Skeletal muscle tissue (tissue), 4 donors: ENCODE data around the gene MTUS2. TPM values are rescaled to one million over a fixed set of nuclear protein-coding genes. Genes with fewer than 3 reads are reported as not detected.

Experiments
- H3K27ac ChIP-seq: one replicate; pipeline ENCODE4 v1.7.0; 2013; ENCODE audit warnings: mild to moderate bottlenecking, low read depth, low read length, inconsistent platforms
- H3K27me3 ChIP-seq, 3 donors: one replicate each; pipeline ENCODE4 v1.7.0; 2013; ENCODE audit warnings: low read length in 3 of 3; ENCODE audit not compliant: control insufficient read depth in 3 of 3, insufficient read depth in 3 of 3
- H3K36me3 ChIP-seq, 3 donors: one replicate each; pipeline ENCODE4 v1.7.0; 2013; ENCODE audit warnings: low read length in 3 of 3; ENCODE audit not compliant: control insufficient read depth in 3 of 3, insufficient read depth in 3 of 3
- H3K4me1 ChIP-seq, 3 donors: one replicate each; pipeline ENCODE4 v1.7.0; 2013; ENCODE audit warnings: low read length in 3 of 3, mild to moderate bottlenecking in 3 of 3; ENCODE audit not compliant: control insufficient read depth in 3 of 3, insufficient read depth in 3 of 3
- H3K4me3 ChIP-seq, 3 donors: one replicate each; pipeline ENCODE4 v1.7.0; 2013; ENCODE audit warnings: low read length in 3 of 3
- H3K9ac ChIP-seq, 3 donors: one replicate each; pipeline ENCODE4 v1.7.0; 2013; ENCODE audit warnings: low read length in 3 of 3, mild to moderate bottlenecking in 3 of 3, moderate library complexity in 2 of 3, low read depth in 1 of 3
- H3K9me3 ChIP-seq, 3 donors: one replicate each; pipeline ENCODE4 v1.7.0; 2013; ENCODE audit warnings: low read length in 3 of 3; ENCODE audit not compliant: control insufficient read depth in 3 of 3
- total RNA-seq: library from RNA; depleted of rRNA; stranded (reverse); fragments of >200 nt; gene quantifications from one replicate; pipeline ENCODE4 v1.2.3, GENCODE V29; 2014
- donor health status: Osteomylitis.

MTUS2 gene
- total RNA-seq, 1 donor from 2014 or later = 4.2 TPM

DNA sequence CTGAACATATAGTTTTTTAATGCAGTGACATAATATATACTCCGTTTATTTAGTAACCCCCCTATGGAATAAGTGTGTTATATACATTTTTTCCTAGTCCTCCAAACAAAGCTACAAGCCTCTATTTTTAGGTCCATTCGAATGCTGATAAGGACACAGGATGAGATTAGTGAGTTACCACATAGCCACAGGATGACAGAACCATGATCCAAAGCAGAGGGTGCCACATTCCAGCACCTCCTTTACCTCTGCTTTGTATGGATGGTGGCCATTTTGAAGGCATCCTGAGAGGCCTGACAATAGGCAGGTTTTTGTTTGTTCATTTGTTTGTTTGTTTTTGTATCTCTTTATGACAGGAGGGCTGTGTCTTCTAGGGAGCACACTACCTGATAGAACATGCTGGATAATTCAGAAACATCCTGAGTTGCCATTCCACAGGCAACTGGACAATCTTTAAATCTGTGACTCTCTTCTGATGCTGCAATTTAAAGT lies 186.3 kb downstream of the MTUS2 start:
- Histone ChIP-seq H3K9ac (no peak overlapping the region), H3K4me3 (no peak overlapping the region), H3K9me3 (no peaks in the 10 kb centered on the region), H3K4me1 (no peaks in the 10 kb centered on the region), H3K27me3 (no peaks in the 10 kb centered on the region), H3K27ac (no peak overlapping the region), H3K36me3 (no peaks in the 10 kb centered on the region)

DNA sequence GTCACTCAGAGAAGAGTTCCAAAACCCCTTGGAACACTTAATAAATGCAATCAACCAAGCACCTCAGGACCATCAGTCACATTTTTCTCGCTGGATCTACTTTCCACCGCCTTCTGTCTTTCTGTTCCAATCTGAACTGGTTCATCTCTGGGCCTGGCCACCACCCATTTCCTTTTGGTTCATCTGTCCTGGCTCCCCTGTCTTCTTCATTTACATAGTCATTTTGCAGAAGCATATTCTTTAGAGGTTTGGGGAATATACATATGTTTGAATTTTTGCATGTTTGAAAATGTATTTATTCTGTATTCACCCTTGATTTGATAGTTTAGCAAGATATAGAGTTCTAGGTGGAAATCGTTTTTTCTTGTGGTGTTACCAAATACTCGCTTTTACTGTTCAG lies 188.2 kb downstream of the MTUS2 start:
- no peak overlapping the region for H3K9ac ChIP-seq
- no peaks in the 10 kb centered on the region for H3K4me1 ChIP-seq
- H3K27me3 ChIP-seq = no peaks in the 10 kb centered on the region
- no peak overlapping the region for H3K27ac ChIP-seq
- H3K36me3 ChIP-seq = no peaks in the 10 kb centered on the region
- no peak overlapping the region for H3K4me3 ChIP-seq
- no peaks in the 10 kb centered on the region for H3K9me3 ChIP-seq

DNA sequence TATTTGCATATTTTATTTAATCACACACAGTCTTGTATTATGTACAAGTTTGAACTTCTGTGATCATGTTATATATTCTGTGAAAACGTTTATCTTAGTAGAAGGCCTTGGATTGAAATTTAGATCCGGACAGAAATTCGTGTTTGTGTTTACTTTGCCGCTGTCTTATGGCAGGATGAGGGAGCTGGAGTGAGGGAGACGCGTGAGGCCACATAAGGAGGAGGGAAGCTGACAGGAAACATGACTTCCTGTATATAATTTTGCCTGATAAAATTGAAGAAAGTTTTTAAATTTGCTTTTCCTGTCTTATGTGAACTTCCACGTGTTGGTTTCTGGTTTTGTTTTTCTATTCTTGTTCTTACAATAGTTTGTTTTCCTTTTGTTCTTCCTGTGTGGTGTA lies 200.2 kb downstream of the MTUS2 start:
- Histone ChIP-seq H3K4me1 (no peaks in the 10 kb centered on the region), H3K36me3 (no peaks in the 10 kb centered on the region), H3K27me3 (no peaks in the 10 kb centered on the region), H3K4me3 (no peak overlapping the region), H3K9me3 (peaks cover 0 to 2% (median 0%) of the 10 kb centered on the region in 3 donors), H3K27ac (no peak overlapping the region), H3K9ac (no peak overlapping the region)

DNA sequence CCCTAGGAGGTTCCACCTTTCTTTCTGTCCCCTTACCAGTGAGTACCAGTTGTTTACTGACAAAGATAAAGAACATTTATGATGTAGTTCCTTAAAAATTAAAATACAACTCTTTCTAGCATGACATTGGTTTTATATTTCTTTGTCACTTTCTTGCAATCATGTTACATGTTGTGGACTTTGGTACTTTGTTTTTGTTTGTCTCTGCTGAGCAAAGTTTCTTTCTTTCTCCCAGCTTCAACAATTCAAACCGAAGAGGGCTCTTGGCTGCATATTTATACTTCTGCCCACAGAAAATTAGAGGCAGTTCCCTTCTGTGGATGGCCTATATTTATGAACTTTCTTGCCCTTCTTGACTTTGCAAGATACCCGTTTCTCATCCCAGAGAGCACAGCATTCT lies 201.2 kb downstream of the MTUS2 start:
- Histone ChIP-seq H3K4me3 (no peak overlapping the region), H3K4me1 (no peaks in the 10 kb centered on the region), H3K9ac (no peak overlapping the region), H3K27me3 (no peaks in the 10 kb centered on the region), H3K9me3 (peaks cover 0 to 2% (median 0%) of the 10 kb centered on the region in 3 donors), H3K36me3 (no peaks in the 10 kb centered on the region), H3K27ac (no peak overlapping the region)

DNA sequence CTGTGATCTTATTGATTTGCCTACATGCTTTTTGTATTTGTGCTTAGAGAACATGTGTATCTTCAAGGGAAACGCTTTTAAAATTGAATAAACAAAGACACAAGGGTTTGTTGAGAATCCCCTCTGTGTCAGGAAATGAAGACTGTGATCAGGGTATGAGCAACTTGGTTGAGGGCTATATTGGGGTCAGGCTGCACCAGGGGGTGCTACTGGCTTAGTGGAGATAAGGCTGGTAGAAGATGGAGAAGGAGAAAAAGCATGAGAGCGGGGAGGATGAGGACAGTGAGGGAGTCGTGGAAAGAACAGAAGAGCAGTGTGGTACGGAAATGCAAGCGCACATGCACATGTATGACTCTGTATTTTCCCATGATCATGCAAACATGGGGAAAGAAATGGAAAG lies 201.6 kb downstream of the MTUS2 start:
- Histone ChIP-seq H3K4me1 (no peaks in the 10 kb centered on the region), H3K27me3 (no peaks in the 10 kb centered on the region), H3K27ac (no peak overlapping the region), H3K36me3 (no peaks in the 10 kb centered on the region), H3K9me3 (peaks cover 0 to 2% (median 0%) of the 10 kb centered on the region in 3 donors), H3K4me3 (no peak overlapping the region), H3K9ac (no peak overlapping the region)

DNA sequence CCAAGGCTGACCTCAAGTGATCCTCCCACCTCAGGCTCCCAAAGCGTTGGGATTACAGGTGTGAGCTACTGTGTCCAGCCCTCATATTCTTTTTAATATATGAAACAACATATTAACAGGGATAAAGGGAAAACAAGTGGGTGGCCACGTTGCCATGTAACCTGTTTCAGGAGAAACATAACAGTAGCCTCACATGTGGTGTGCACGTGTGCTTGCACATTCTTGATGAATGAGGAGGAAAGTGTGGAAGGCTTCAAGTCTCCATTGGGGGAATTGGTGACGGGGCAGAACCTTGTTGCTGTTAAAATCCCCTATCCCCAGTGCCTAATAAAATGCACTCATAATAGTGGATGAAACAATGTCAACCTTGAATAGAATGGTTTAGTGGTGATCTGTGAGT lies 202.3 kb downstream of the MTUS2 start:
- no peaks in the 10 kb centered on the region for H3K27me3 ChIP-seq
- no peaks in the 10 kb centered on the region for H3K4me1 ChIP-seq
- H3K9me3 ChIP-seq = peaks cover 0 to 2% (median 0%) of the 10 kb centered on the region in 3 donors
- H3K4me3 ChIP-seq = no peak overlapping the region
- H3K27ac ChIP-seq = no peak overlapping the region
- no peaks in the 10 kb centered on the region for H3K36me3 ChIP-seq
- H3K9ac ChIP-seq = no peak overlapping the region

DNA sequence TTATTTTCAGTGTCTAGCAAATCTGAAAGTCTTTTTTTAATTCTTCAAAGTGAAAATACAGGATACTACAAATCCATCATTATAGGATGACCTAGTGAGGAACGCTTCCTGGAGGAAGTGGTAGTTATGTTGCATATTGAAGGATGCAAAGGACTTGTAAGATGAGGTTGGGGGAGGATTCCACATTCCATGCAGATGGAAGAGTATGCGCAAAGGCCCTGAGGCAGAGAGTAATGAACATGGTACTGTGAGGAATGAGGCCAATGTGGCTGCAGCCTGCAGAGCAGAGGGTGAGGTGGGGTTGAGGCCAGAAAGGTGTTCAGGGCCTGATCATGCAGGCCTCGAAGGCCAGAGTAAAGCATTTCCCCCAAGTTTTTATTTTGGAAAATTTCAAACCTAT lies 202.8 kb downstream of the MTUS2 start:
- Histone ChIP-seq H3K4me3 (no peak overlapping the region), H3K9ac (no peak overlapping the region), H3K27me3 (no peaks in the 10 kb centered on the region), H3K4me1 (no peaks in the 10 kb centered on the region), H3K36me3 (no peaks in the 10 kb centered on the region), H3K27ac (no peak overlapping the region), H3K9me3 (peaks cover 0 to 2% (median 0%) of the 10 kb centered on the region in 3 donors)

DNA sequence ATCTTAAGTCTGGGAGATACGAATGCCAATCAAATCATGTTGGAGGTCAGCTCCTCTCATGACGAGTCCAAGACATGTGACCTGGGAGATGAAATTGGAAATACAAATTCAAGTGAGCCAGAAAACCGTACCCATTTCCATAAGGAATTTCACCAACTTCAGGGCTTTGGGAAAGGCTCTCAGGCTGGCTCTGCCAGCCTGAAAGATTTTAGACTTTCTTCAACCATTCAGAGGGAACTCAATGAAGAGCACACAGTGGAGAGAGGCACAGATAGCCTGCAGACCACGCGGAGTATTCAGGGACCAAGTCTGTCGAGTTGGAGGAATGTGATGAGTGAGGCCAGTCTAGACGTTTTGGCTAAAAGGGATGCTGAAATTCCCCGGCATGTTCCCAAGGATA lies 204.6 kb downstream of the MTUS2 start:
- Histone ChIP-seq H3K27me3 (no peaks in the 10 kb centered on the region), H3K9ac (no peak overlapping the region), H3K9me3 (peaks cover 0 to 2% (median 0%) of the 10 kb centered on the region in 3 donors), H3K36me3 (no peaks in the 10 kb centered on the region), H3K27ac (no peak overlapping the region), H3K4me3 (no peak overlapping the region), H3K4me1 (no peaks in the 10 kb centered on the region)

DNA sequence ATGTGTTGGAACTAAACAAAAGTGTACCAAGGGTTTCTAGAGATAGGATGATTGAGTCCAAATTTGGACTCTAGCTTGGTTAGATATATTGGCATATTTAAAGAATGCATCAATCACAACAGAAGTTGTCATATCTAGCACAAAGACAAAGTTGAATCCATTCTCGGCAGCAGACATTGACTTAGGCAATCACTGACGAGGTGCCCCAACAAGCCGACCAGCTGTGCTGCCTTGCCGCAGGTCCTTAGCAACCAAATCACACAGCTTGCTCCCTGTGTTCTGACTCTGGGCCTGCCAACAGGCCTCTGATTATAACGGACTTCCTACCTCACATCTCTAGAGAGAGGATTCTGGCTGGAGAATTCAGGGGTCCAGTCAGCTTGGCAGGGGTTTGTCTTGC lies 208.7 kb downstream of the MTUS2 start:
- H3K27ac ChIP-seq = no peak overlapping the region
- no peaks in the 10 kb centered on the region for H3K4me1 ChIP-seq
- no peak overlapping the region for H3K4me3 ChIP-seq
- H3K27me3 ChIP-seq = no peaks in the 10 kb centered on the region
- no peaks in the 10 kb centered on the region for H3K9me3 ChIP-seq
- no peaks in the 10 kb centered on the region for H3K36me3 ChIP-seq
- no peak overlapping the region for H3K9ac ChIP-seq

DNA sequence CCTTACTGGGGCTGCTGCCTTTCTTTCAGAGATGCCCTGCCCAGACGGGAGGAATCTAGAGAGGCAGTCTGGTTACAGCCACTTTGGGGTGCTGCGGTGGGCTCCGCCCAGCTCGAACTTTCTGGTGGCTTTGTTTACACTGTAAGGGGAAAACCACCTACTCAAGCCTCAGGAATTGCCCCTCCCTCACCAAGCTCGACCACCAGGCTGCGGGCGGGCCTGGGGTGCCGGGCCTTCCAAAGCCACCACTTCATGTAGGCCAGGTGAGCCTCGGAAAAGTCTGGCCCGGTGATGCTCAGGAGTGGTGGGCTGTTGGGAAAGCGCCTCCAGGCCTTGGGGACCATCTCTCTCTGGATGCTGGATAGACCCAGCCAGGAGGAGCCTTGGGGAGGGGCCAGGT lies 218.6 kb downstream of the MTUS2 start:
- Histone ChIP-seq H3K27me3 (no peaks in the 10 kb centered on the region), H3K27ac (no peak overlapping the region), H3K36me3 (no peaks in the 10 kb centered on the region), H3K4me1 (no peaks in the 10 kb centered on the region), H3K9me3 (no peaks in the 10 kb centered on the region), H3K4me3 (no peak overlapping the region), H3K9ac (no peak overlapping the region)

DNA sequence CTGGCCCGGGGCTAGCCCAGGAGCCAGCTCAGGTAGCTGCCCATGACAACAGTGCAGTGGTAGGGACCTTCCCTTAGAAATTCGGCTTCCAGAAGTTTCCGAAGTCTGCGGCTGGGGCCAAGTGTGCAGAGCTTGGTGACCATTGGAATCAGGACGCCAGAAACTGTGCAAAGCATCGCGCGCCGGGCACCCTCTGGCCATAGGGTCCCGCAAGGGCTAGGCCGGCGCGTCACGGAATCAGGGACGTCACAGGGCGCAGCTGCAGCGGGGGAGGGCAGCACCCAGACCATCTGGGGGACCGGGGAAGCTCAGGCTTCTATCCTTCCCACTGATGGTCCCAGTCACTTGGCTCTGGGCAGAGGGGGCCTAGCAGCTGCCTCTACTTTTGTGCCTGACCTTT lies 219.1 kb downstream of the MTUS2 start:
- Histone ChIP-seq H3K27ac (no peak overlapping the region), H3K9ac (no peak overlapping the region), H3K27me3 (no peaks in the 10 kb centered on the region), H3K4me1 (no peaks in the 10 kb centered on the region), H3K36me3 (no peaks in the 10 kb centered on the region), H3K9me3 (no peaks in the 10 kb centered on the region), H3K4me3 (no peak overlapping the region)
